Jurkat, Clone E6-1 (cell line): Measurements from ENCODE around the gene NACA2.
"Not testable (repeated sequence)": the region's sequence is repeated elsewhere in the genome, so short reads cannot be mapped to it uniquely, and the experiment has no call there.

ENCODE experiments used
- DNase-seq: peaks from one replicate; pipeline ENCODE4 v3.0.0-alpha.2; 2011; ENCODE audit warnings: low read depth, low spot score
- H3K4me3 ChIP-seq: 2 replicates; pipeline ENCODE4 v1.5.1; 2011; ENCODE audit warnings: mild to moderate bottlenecking, low read length, control low read depth, moderate library complexity

Gene NACA2

GRCh38 chr17:61561354-61561753, 29.7 kb downstream of the NACA2 start:
- DNase-seq, result no peak
- H3K4me3 ChIP-seq, result no peak overlapping the region

- H3K4me3 ChIP-seq, result no peak overlapping the region
- DNase-seq, result no peak
Measured at GRCh38 chr17:61560071-61560470, 30.9 kb downstream of the NACA2 start.

GRCh38 chr17:61556224-61557188, 34.5 kb downstream of the NACA2 start:
- H3K4me3 ChIP-seq, result no peak overlapping the region
- DNase-seq, result no peak

- H3K4me3 ChIP-seq, result no peak overlapping the region
- peak; percentile 88 for DNase-seq
Measured at GRCh38 chr17:61555127-61555566, 35.9 kb downstream of the NACA2 start.

GRCh38 chr17:61554209-61554608, 36.8 kb downstream of the NACA2 start:
- no peak overlapping the region for H3K4me3 ChIP-seq
- DNase-seq, result no peak

GRCh38 chr17:61552560-61552959, 38.5 kb downstream of the NACA2 start:
- H3K4me3 ChIP-seq, DNase-seq: not testable (repeated sequence)

- peak; percentile 40 for DNase-seq
- no peak overlapping the region for H3K4me3 ChIP-seq
Measured at GRCh38 chr17:61551255-61551742, 39.7 kb downstream of the NACA2 start.

- H3K4me3 ChIP-seq, result no peak overlapping the region
- no peak for DNase-seq
Measured at GRCh38 chr17:61547113-61547512, 43.9 kb downstream of the NACA2 start.

GRCh38 chr17:61545335-61545938, 45.6 kb downstream of the NACA2 start:
- DNase-seq, result no peak
- no peak overlapping the region for H3K4me3 ChIP-seq

- H3K4me3 ChIP-seq, result no peak overlapping the region
- DNase-seq, result no peak
Measured at GRCh38 chr17:61543786-61544415, 47.1 kb downstream of the NACA2 start.

GRCh38 chr17:61542027-61542426, 49.0 kb downstream of the NACA2 start:
- no peak overlapping the region for H3K4me3 ChIP-seq
- DNase-seq, result no peak

- DNase-seq, result no peak
- no peak overlapping the region for H3K4me3 ChIP-seq
Measured at GRCh38 chr17:61540874-61541273, 50.1 kb downstream of the NACA2 start.
